ENCODE results near the gene TUBB4B. TPM values are rescaled to one million over a fixed set of nuclear protein-coding genes. Genes with fewer than 3 reads are reported as not detected.

The TUBB4B gene
- total and polyA plus RNA-seq, 2 of the 4 experiments (the other 2 are of a cell fraction): 237 to 529 TPM

GRCh38 chr9:137214620-137215019 lies 26.5 kb upstream of the TUBB4B start:
- H3K4me3 ChIP-seq (ENCODE audit: insufficient read depth, low read depth, low read length): no peak overlapping the region
- H4K20me1 ChIP-seq (ENCODE audit: insufficient read depth, low read length): no peaks in the 10 kb centered on the region
- H3K23ac ChIP-seq (ENCODE audit: low read depth, low read length): no peak overlapping the region
- no peak overlapping the region for H4K8ac ChIP-seq (ENCODE audit: low read depth in 2 of 2, low read length in 2 of 2)
- intact Hi-C loops (cut with micrococcal nuclease): no loop called here
- TF ChIP-seq, protein P1, sequence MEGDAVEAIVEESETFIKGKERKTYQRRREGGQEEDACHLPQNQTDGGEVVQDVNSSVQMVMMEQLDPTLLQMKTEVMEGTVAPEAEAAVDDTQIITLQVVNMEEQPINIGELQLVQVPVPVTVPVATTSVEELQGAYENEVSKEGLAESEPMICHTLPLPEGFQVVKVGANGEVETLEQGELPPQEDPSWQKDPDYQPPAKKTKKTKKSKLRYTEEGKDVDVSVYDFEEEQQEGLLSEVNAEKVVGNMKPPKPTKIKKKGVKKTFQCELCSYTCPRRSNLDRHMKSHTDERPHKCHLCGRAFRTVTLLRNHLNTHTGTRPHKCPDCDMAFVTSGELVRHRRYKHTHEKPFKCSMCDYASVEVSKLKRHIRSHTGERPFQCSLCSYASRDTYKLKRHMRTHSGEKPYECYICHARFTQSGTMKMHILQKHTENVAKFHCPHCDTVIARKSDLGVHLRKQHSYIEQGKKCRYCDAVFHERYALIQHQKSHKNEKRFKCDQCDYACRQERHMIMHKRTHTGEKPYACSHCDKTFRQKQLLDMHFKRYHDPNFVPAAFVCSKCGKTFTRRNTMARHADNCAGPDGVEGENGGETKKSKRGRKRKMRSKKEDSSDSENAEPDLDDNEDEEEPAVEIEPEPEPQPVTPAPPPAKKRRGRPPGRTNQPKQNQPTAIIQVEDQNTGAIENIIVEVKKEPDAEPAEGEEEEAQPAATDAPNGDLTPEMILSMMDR (conservative IDR thresholded peaks at IDR 0.05; ENCODE audit: low read depth, low read length): no peak
- TF ChIP-seq SMC3 (IDR thresholded peaks at IDR 0.05; ENCODE audit: low read depth, low read length) (no peak), RFX5 (IDR thresholded peaks at IDR 0.05; ENCODE audit: low read depth, low read length) (no peak), CEBPB (IDR thresholded peaks at IDR 0.05; ENCODE audit: low read depth, low read length) (no peak), MXI1 (IDR thresholded peaks at IDR 0.05; ENCODE audit: borderline replicate concordance, low read depth, low read length) (no peak), RCOR1 (IDR thresholded peaks at IDR 0.05; ENCODE audit: insufficient replicate concordance, low read length) (no peak), BHLHE40 (IDR thresholded peaks at IDR 0.05; ENCODE audit: low read depth, low read length) (no peak), NFE2L2 (IDR thresholded peaks at IDR 0.05; ENCODE audit: low read depth, low read length) (no peak), CHD1 (IDR thresholded peaks at IDR 0.05; ENCODE audit: low read depth, low read length) (no peak), RAD21 (IDR thresholded peaks at IDR 0.05; ENCODE audit: low read length) (no peak), MAFK (IDR thresholded peaks at IDR 0.05; ENCODE audit: low read depth, low read length) (no peak), FOS (IDR thresholded peaks at IDR 0.05; ENCODE audit: low read depth, low read length) (no peak), POLR2A (IDR thresholded peaks at IDR 0.05; ENCODE audit: low read depth, low read length) (no peak), MAZ (IDR thresholded peaks at IDR 0.05; ENCODE audit: borderline replicate concordance, low read depth, low read length) (no peak)
- TF ChIP-seq, protein P2, sequence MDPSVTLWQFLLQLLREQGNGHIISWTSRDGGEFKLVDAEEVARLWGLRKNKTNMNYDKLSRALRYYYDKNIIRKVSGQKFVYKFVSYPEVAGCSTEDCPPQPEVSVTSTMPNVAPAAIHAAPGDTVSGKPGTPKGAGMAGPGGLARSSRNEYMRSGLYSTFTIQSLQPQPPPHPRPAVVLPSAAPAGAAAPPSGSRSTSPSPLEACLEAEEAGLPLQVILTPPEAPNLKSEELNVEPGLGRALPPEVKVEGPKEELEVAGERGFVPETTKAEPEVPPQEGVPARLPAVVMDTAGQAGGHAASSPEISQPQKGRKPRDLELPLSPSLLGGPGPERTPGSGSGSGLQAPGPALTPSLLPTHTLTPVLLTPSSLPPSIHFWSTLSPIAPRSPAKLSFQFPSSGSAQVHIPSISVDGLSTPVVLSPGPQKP (IDR thresholded peaks at IDR 0.05; ENCODE audit: borderline replicate concordance, low read depth, low read length): no peak
- TF ChIP-seq, protein P3, sequence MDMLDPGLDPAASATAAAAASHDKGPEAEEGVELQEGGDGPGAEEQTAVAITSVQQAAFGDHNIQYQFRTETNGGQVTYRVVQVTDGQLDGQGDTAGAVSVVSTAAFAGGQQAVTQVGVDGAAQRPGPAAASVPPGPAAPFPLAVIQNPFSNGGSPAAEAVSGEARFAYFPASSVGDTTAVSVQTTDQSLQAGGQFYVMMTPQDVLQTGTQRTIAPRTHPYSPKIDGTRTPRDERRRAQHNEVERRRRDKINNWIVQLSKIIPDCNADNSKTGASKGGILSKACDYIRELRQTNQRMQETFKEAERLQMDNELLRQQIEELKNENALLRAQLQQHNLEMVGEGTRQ (IDR thresholded peaks at IDR 0.05; ENCODE audit: low read depth, low read length): no peak
- ChIA-PET CTCF (no interaction called here), POLR2A (ENCODE audit: unreplicated experiment) (no interaction called here)
- no peak overlapping the region for H2AFZ ChIP-seq (replicated peaks; ENCODE audit: low read length, poor library complexity)
- dilution Hi-C loops (cut with HindIII; ENCODE audit: low sequenced_read_pairs, unreplicated experiment): no loop called here
- in situ Hi-C loops (cut with MboI; ENCODE audit: low sequenced_read_pairs): no loop called here
- H2BK5ac ChIP-seq (ENCODE audit: low read depth, low read length, poor library complexity, severe bottlenecking): no peak overlapping the region
- H3K27ac ChIP-seq (ENCODE audit: insufficient read depth, low read length): no peak overlapping the region
- no peak overlapping the region for H4K5ac ChIP-seq (ENCODE audit: low read depth, low read length)
- DNase-seq: no peak
- H2BK120ac ChIP-seq (ENCODE audit: low read depth, low read length): no peak overlapping the region
- no peak overlapping the region for H3K14ac ChIP-seq (replicated peaks; ENCODE audit: low read depth, low read length)
- BruUV-seq (replicated peaks): no TSS peak
- H2AK5ac ChIP-seq (ENCODE audit: low read depth, low read length): no peak overlapping the region
- H3K79me1 ChIP-seq (ENCODE audit: low read depth in 1 of 2, low read length in 2 of 2): peaks cover 0 to 6% of the 10 kb centered on the region in 2 experiments; a peak in 1 of 4 replicates
- H3K9me3 ChIP-seq (ENCODE audit: control insufficient read depth, insufficient read depth, low read length): no peaks in the 10 kb centered on the region
- peaks cover 3% of the 10 kb centered on the region; the same call in 1 of the 2 replicates for H3K9me1 ChIP-seq (ENCODE audit: insufficient read depth, low read length)
- peaks cover 19% of the 10 kb centered on the region for H3K36me3 ChIP-seq (ENCODE audit: control insufficient read depth, insufficient read depth, low read length)
- H2BK20ac ChIP-seq (ENCODE audit: low read depth, low read length): no peak overlapping the region
- no peak overlapping the region for H3K4me2 ChIP-seq (ENCODE audit: low read depth, low read length)
- no peak for ATAC-seq (ENCODE audit: low read depth)
- no peak overlapping the region for H3K18ac ChIP-seq (ENCODE audit: low read depth, low read length)
- H3K4me1 ChIP-seq (ENCODE audit: control insufficient read depth, insufficient read depth, low read length): peaks cover 6% of the 10 kb centered on the region
- H3K56ac ChIP-seq (ENCODE audit: extremely low read depth, insufficient read depth, low read length): no peak overlapping the region
- H2BK15ac ChIP-seq (ENCODE audit: low read depth, low read length): no peak overlapping the region
- H2AK9ac ChIP-seq (replicated peaks; ENCODE audit: low read depth, low read length, poor library complexity): no peak overlapping the region
- no peaks in the 10 kb centered on the region for H3K27me3 ChIP-seq (ENCODE audit: control insufficient read depth, insufficient read depth, low read length)
- no peak overlapping the region for H3K4ac ChIP-seq (ENCODE audit: low read depth, low read length)
- no peak overlapping the region for H3K9ac ChIP-seq (ENCODE audit: low read depth, low read length)
- no peak overlapping the region for H4K91ac ChIP-seq (ENCODE audit: insufficient read depth, low read depth, low read length)
- WGBS, 2 experiments (ENCODE audit: extremely low coverage in 2 of 2, insufficient read length in 1 of 2): 94% methylated on average over 12 of the region's 19 CpGs; no CpG with 5 or more reads in 1 of the 2 experiments

Measured in IMR-90 (cell line).